ENCODE data around the gene RABGAP1.

DNA sequence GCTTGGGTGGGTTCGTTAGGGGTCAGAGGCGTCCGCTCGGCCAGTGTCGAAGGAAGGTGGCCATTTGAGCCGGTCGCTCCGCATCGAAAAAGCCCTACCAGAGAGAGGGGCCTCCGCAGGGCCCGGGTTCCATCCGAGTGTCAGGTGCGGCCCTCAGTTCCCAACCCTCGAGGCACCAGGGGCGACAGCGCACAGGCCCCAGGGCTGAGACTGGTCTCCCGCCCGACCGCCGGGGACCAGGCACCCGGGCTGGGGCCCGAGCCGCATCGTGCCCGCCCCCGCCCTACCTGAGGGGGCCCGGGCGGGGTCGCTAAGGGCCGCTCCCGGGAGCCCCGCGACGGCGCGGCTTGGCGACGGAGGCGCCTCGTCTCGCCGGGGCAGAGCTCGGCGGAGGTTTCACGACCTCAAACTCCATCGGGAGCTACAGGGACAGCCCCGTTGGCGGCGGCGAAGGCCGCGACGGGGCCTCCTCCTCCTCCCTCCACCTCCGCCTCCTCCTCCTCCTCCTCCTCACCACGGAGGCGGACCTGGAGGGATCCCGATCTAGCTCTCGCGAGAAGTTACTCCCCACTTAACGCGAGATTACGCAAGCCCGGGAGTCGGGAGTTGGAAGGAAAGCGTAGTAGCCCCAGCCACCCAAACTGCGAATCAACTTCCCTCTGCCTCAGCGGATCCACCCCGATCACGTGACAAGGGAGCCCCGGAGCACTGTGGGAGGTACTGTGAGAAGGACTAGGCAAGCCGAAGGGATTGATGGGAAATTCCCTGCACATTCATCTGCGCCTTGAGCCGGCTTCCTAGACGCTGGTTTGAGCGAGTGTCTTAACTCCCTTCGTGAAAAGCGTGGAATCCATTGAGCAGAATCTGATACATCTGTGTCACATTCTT lies 35.8 kb upstream of the RABGAP1 start, which contains the start of gene RC3H2:
- TF ChIP-seq, protein P1, sequence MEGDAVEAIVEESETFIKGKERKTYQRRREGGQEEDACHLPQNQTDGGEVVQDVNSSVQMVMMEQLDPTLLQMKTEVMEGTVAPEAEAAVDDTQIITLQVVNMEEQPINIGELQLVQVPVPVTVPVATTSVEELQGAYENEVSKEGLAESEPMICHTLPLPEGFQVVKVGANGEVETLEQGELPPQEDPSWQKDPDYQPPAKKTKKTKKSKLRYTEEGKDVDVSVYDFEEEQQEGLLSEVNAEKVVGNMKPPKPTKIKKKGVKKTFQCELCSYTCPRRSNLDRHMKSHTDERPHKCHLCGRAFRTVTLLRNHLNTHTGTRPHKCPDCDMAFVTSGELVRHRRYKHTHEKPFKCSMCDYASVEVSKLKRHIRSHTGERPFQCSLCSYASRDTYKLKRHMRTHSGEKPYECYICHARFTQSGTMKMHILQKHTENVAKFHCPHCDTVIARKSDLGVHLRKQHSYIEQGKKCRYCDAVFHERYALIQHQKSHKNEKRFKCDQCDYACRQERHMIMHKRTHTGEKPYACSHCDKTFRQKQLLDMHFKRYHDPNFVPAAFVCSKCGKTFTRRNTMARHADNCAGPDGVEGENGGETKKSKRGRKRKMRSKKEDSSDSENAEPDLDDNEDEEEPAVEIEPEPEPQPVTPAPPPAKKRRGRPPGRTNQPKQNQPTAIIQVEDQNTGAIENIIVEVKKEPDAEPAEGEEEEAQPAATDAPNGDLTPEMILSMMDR (IDR thresholded peaks at IDR 0.05; ENCODE audit: poor library complexity, severe bottlenecking): no peak
- TF ChIP-seq, protein P2, sequence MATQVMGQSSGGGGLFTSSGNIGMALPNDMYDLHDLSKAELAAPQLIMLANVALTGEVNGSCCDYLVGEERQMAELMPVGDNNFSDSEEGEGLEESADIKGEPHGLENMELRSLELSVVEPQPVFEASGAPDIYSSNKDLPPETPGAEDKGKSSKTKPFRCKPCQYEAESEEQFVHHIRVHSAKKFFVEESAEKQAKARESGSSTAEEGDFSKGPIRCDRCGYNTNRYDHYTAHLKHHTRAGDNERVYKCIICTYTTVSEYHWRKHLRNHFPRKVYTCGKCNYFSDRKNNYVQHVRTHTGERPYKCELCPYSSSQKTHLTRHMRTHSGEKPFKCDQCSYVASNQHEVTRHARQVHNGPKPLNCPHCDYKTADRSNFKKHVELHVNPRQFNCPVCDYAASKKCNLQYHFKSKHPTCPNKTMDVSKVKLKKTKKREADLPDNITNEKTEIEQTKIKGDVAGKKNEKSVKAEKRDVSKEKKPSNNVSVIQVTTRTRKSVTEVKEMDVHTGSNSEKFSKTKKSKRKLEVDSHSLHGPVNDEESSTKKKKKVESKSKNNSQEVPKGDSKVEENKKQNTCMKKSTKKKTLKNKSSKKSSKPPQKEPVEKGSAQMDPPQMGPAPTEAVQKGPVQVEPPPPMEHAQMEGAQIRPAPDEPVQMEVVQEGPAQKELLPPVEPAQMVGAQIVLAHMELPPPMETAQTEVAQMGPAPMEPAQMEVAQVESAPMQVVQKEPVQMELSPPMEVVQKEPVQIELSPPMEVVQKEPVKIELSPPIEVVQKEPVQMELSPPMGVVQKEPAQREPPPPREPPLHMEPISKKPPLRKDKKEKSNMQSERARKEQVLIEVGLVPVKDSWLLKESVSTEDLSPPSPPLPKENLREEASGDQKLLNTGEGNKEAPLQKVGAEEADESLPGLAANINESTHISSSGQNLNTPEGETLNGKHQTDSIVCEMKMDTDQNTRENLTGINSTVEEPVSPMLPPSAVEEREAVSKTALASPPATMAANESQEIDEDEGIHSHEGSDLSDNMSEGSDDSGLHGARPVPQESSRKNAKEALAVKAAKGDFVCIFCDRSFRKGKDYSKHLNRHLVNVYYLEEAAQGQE (IDR thresholded peaks at IDR 0.05; ENCODE audit: borderline replicate concordance): peak; percentile 93

All from neural cell (in vitro differentiated cells).